Cerebellar cortex (tissue), 1 donor: ENCODE results near the gene ZNF765.
"Not testable (repeated sequence)": the region's sequence is repeated elsewhere in the genome, so short reads cannot be mapped to it uniquely, and the experiment has no call there.

Source experiments
- DNase-seq: peaks from one replicate; pipeline ENCODE4 v3.0.0-alpha.2; 2015; ENCODE audit warnings: low spot score

ZNF765 gene

GRCh38 chr19:53422551-53422950 is 27.6 kb downstream of the ZNF765 start:
- no peak for DNase-seq

GRCh38 chr19:53423074-53423473 is 28.1 kb downstream of the ZNF765 start:
- not testable (repeated sequence) for DNase-seq

DNA sequence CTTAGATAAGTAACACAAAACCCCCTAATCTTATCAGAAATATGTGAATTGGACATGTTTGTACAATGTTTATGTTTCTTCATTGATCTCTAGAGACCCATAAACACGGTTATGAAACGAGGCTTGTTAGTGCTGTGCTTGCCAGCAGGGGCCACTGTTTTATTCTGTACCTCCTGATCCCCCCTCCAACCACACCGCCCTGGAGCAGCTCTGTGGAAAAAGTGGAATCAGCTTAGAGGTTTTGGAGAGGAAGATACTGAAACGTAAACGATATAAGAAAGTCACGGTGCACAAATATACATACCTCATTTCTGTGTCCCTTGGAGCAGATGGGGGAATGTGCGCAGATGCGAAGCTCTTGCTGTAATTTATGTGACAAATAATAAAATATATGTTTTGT is 28.7 kb downstream of the ZNF765 start:
- peak; percentile 25 for DNase-seq

DNA sequence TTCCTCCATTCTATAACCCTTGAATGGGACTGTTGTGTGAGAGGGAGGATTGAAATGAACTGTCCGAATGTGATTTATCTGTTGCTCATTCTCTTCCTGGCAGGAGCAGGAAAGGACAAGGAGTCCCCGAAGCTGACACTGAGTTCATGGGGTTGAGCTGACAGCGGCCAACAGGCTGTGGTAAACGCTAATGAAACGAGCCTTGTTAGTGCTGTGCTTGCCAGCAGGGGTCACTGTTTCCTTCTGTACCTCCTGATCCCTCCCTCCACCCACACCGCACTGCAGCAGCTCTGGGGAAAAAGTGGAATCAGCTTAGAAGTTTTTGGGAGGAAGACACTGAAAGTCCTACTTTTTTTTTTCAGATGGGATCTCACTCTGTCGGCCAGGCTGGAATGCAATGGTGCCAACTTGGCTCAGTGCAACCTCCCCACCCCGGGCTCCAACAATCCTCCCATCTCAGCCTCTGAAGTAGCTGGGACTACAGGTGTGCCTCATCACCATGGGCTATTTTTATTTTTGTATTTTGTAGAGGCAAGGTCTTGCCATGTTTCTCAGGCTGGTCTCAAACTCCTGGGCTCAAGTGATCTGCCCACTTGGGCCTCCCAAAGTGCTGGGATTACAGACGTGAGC is 30.1 kb downstream of the ZNF765 start:
- DNase-seq = peak; percentile 71

DNA sequence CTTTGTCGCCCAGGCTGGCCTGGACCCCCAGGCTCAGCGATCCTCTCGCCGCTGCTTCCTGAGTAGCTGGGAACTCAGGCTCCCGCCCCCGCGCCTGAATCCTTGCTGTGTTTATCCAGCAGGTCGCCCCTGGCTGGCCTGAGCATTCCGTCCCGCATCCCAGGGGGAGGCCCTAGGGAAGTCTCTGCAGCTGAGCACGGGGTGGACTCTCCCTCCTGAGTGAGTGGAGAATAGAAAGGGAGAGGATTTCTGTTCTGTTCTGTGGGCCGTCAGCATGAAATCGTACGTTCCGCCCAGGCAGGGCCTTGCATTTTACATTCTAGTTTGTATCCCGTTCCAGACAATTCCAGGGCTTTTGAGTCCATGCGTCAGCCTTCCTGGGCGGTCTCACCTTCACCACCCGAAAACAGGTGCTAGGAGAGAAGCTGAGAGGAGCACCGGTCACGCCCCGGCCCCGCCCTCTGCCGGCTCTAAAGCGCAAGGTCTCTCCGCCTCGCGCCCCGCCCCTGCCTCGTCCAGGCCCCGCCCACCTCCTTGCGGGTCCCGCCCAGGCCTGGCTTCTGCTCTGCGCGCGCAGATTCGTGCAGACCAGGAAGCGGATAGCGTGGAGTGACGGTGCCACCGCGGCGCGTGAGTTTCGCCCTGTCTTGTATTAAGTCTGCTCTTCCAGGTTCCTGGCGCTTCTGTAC is 36.6 kb downstream of the ZNF765 start, which contains the start of gene ZNF761:
Gene ZNF761, plus strand, starts transcription at position 586 of the 689 bp plus-strand sequence. CDS start 15,285 bp downstream, outside the sequence.
- peak; percentile 94 for DNase-seq

GRCh38 chr19:53432088-53432661 is 37.2 kb downstream of the ZNF765 start:
- DNase-seq = peak; percentile 18

- not testable (repeated sequence) for DNase-seq
Observed at GRCh38 chr19:53443809-53444208, 48.9 kb downstream of the ZNF765 start.

DNA sequence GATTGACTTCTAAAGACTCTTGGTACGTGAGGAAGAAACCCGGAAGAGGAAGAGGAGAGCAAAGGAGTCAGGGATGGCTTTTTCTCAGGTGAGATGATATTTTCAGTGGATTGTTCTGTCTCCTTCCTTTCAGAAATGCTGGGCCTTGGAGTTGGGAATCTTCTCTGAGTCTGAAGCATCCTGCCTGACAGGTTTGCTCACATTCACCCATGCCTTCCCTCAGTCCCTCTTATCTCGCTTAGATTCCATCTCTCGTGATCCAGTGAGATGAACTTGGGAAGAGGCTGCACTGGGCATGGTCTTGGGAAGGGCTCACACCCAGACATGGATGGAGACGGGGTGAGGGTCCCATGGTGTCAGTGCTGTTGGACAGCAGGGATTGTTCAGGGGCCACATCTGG is 52.2 kb downstream of the ZNF765 start:
- DNase-seq = not testable (repeated sequence)

DNA sequence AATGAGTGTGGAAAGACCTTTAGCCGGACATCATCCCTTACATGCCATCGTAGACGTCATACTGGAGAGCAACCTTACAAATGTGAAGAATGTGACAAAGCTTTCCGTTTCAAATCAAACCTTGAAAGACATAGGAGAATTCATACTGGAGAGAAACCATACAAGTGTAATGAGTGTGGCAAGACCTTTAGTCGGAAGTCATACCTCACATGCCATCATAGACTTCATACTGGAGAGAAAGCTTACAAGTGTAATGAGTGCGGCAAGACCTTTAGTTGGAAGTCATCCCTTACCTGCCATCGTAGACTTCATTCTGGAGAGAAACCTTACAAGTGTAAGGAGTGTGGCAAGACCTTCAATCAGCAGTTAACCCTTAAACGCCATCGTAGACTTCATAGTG is 60.9 kb downstream of the ZNF765 start:
- no peak for DNase-seq

DNA sequence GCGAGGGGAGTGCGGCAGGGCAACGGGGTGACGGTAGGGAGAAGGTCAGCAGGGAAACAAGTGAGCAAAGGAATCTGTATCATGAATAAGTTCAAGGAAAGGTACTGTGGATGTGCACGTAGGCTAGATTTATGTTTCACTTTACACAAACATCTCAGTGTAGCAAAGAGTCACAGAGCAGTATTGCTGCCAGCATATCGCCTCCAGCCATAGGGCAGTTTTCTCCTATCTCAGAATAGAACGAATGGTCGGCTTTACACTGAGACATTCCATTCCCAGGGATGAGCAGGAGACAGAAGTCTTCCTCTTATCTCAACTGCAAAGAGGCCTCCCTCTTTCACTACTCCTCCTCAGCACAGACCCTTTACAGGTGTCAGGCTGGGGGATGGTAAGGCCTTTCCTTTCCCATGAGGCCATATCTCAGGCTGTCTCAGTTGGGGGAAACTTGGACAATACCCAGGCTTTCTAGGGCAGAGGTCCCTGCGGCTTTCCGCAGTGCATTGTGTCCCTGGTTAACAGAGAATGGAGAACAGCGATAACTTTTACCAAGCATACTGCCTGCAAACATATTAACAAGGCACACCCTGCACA is 65.3 kb downstream of the ZNF765 start:
- DNase-seq = not testable (repeated sequence)

DNA sequence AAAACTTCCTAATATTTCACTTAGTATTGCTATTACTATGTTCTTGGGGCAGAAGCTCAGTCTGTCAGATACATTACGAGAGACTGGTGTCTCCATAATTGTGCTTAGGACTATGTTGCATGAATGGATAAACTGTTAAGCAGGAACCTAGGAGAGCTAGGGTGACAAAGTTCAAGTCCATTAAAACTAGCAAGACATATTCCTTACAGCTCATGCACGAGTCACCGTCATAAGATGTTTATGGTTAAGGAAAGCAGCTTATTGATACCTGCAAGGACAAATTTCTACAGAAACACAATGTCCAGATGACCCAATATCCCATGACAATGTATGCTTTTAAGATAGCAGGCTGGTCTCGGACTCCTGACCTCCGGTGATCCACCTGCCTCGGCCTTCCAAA is 66.9 kb downstream of the ZNF765 start:
- DNase-seq = no peak

DNA sequence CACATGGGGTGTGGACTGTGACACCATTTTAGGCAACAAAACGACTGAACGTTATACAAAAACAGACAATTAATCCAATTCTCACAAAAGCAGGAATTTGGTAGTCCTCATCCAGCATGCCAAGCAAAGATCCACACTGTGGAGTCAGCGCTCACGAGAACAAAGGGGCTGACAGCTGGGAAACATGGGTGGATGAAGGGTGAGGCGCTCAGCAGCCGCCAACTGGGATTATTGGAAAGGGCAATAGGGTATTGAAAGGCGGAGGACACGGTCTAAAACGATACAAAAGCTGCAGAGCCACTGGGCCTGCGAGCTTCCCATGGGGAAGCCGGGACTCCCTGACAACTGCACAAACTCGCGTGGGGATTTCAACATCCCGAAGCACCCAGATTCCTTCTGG is 67.9 kb downstream of the ZNF765 start:
- DNase-seq = no peak

DNA sequence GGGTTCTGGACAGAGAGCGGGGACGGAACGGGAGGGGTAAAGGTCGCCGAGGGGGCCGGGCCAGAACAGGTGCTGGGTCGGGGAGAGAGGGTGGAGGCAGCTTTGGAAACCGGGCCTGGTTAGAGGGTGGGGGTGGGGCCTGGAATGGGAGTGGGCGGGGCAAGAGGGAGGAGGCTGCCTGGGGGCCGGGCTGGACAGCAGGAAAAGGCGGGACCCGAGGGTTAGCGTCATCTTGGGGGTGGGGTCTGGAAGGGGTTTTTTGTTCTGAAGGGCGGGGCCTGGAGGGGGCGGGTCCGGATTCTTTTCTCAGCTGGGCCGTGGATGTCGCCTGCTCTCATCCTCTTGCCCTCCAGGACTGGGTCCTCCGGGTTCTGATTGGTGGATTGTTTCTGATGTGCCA is 68.3 kb downstream of the ZNF765 start:
- peak; percentile 51 for DNase-seq

DNA sequence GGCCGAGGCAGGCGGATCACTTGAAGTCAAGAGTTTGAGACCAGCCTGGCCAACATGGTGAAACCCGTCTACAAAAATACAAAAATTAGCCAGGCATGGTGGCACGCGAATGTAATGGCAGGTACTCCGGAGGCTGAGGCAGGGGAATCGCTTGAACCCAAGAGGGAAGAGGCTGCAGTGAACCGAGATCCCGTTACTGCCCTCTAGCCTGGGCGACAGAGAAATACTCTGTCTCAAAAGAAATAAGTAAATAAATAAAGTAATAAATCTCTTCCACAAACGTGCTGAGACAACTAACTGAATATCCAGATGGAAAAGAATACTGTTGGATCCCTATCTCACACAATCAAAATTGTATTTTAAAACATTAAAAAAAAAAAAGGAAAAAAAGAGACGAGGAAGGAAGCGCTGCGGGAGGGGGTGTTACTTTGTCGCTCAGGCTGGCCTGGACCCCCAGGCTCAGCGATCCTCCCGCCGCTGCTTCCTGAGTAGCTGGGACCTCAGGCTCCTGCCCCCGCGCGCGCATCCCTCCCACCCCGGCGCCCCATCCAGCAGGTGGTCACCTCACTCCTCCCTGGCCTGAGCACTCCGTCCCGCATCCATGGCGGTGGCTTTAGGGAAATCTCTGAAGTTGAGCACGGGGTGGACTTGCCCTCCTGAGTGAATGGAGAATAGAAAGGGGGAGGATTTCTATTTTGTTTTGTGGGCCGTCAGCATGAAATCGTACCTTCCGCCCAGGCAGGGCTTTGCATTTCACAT is 72.0 kb downstream of the ZNF765 start:
- DNase-seq = no peak

GRCh38 chr19:53467485-53468262 is 72.7 kb downstream of the ZNF765 start, which contains the start of gene ZNF813:
Gene ZNF813 (plus strand): TSS chr19:53467733. CDS start chr19:53483823, 16,090 bp downstream.
- DNase-seq = peak; percentile 73

DNA sequence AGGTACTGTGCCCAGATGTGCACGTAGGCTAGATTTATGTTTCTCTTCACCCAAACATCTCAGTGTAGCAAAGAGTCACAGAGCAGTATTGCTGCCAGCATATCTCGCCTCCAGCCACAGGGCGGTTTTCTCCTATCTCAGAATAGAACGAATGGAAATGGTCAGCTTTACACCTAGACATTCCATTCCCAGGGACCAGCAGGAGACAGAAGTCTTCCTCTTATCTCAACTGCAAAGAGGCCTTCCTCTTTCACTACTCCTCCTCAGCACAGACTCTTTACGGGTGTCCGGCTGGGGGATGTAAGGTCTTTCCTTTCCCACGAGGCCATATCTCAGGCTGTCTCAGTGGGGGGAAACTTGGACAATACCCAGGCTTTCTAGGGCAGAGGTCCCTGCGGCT is 73.7 kb downstream of the ZNF765 start:
- DNase-seq = not testable (repeated sequence)

- DNase-seq = no peak
Observed at GRCh38 chr19:53471916-53472315, 77.0 kb downstream of the ZNF765 start.

DNA sequence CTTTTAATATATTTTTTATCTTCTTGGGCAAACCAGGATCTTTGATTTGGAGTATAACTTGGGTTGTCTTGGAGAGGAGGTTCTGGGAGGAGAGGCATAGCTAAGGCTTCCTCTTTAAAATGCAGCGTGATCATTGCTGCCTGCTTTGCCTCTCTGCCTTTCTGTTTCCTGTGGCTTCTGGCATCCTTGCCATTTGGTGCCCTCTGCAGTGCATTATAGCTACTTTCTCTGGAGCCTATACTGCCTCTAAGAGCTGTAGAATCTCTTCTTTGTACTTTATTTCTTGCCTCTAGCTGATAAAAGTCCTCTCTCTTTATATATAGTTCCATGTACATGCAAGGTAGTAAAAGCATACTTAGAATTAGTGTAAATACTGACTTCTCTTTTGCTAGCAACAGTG is 79.9 kb downstream of the ZNF765 start:
- DNase-seq = peak; percentile 2

GRCh38 chr19:53475470-53475869 is 80.5 kb downstream of the ZNF765 start:
- DNase-seq = not testable (repeated sequence)
